Right atrium auricular region (tissue), 2 donors: ENCODE data around the gene ZNF35. TPM values are rescaled to one million over a fixed set of nuclear protein-coding genes. Genes with fewer than 3 reads are reported as not detected.
A peak's percentile ranks its signal among the peaks of the same experiment; 100 is the strongest.

Experiments
- DNase-seq: peaks from one replicate; pipeline ENCODE4 v3.0.0-alpha.2; 2019; ENCODE audit warnings: low spot score
- H3K27ac ChIP-seq, 2 donors: fragments of 200-600 bp; sonication (generic); 1 replicate in 1 of 2; 2 replicates in 1 of 2; pipeline ENCODE4 v1.5.1; 2016 to 2019
- H3K27me3 ChIP-seq, 2 donors: fragments of 200-600 bp; sonication (generic); one replicate each; pipeline versions ENCODE4 v1.5.1 to v1.6.0; 2017 to 2019
- H3K36me3 ChIP-seq: fragments of 200-600 bp; sonication (generic); one replicate; pipeline ENCODE4 v1.5.1; 2016
- H3K4me1 ChIP-seq, 2 donors: fragments of 200-600 bp; sonication (generic); one replicate each; pipeline versions ENCODE4 v1.5.1 to v1.6.0; 2017 to 2019
- H3K4me3 ChIP-seq, 2 donors: fragments of 200-600 bp; sonication (generic); 1 replicate in 1 of 2; 2 replicates in 1 of 2; pipeline ENCODE4 v1.5.1; 2017 to 2019; ENCODE audit warnings: mild to moderate bottlenecking in 1 of 2, moderate library complexity in 1 of 2
- H3K9me3 ChIP-seq, 2 donors: fragments of 200-600 bp; sonication (generic); one replicate each; pipeline ENCODE4 v1.5.1; 2019
- total RNA-seq, 2 donors: library from RNA; depleted of rRNA; stranded (reverse); fragments of >200 nt; gene quantifications; one replicate each; pipeline ENCODE4 v1.1.0, GENCODE V29; 2016
- TF ChIP-seq, protein P1 (sequence below), 2 donors: fragments of 200-600 bp; sonication (generic); IDR thresholded peaks; one replicate each; pipeline ENCODE4 v1.5.1; 2019; ENCODE audit warnings: antibody characterized with exemption in 2 of 2

The ZNF35 gene
- total RNA-seq, 2 donors from 2014 or later = 7.9 to 8.4 TPM

DNA sequence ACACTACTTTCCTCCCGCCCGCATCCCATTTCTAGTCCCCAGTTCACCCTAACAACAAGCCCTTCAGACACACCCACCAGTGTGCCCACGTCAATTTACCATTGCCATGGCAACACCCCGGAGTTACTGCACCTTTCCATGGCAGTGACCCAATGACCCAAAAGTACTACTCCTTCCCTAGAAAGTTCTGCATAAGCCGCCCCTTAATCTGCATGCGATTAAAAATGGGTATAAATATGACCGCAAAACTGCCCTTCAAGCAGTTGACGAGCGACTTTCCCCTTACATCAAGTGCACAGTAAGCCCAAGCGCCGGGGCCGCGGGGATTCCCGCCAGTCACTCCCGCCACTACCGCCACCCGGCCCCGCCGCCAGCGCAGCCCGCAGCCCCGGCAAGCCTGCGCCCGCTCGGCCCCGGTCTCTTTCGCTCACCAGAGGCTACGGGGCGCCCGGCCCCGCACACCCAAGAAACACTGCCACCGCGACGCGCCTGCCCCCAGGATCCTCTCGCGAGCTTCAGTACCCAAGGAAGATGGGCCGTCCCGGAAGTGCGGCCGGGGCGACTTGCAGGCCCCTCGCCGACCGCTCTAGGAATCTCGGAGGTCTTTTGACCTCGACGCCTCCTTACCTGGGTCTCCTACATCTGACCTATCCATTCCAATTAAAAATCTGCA, 36.7 kb downstream of the ZNF35 start:
- DNase-seq = peak; percentile 72
- Histone ChIP-seq H3K4me1 (peaks cover 0 to 6% of the 10 kb centered on the region in 2 donors), H3K4me3 (peak overlapping the region; percentile 72 to 74), H3K36me3 (no peaks in the 10 kb centered on the region), H3K27ac (peak overlapping the region in 1 of 2 donors; percentile 29), H3K9me3 (no peaks in the 10 kb centered on the region), H3K27me3 (no peaks in the 10 kb centered on the region)
- TF ChIP-seq, protein P1, sequence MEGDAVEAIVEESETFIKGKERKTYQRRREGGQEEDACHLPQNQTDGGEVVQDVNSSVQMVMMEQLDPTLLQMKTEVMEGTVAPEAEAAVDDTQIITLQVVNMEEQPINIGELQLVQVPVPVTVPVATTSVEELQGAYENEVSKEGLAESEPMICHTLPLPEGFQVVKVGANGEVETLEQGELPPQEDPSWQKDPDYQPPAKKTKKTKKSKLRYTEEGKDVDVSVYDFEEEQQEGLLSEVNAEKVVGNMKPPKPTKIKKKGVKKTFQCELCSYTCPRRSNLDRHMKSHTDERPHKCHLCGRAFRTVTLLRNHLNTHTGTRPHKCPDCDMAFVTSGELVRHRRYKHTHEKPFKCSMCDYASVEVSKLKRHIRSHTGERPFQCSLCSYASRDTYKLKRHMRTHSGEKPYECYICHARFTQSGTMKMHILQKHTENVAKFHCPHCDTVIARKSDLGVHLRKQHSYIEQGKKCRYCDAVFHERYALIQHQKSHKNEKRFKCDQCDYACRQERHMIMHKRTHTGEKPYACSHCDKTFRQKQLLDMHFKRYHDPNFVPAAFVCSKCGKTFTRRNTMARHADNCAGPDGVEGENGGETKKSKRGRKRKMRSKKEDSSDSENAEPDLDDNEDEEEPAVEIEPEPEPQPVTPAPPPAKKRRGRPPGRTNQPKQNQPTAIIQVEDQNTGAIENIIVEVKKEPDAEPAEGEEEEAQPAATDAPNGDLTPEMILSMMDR (IDR thresholded peaks at IDR 0.05) = no peak

GRCh38 chr3:44687898-44688297, 39.4 kb downstream of the ZNF35 start:
- no peak for DNase-seq
- H3K27ac ChIP-seq = no peak overlapping the region
- H3K27me3 ChIP-seq = no peaks in the 10 kb centered on the region
- TF ChIP-seq, protein P1 (IDR thresholded peaks at IDR 0.05) = no peak
- H3K4me3 ChIP-seq = no peak overlapping the region
- peaks cover 0 to 6% of the 10 kb centered on the region in 2 donors for H3K4me1 ChIP-seq
- no peaks in the 10 kb centered on the region for H3K36me3 ChIP-seq
- no peaks in the 10 kb centered on the region for H3K9me3 ChIP-seq

Other genes with a start within 250 kb of the ZNF35 start
- gene ZNF445, start 171.1 kb upstream of the ZNF35 start, total RNA-seq = 1 to 10 TPM; 5.1 to 5.9 TPM
- gene ZKSCAN7, start 93.5 kb upstream of the ZNF35 start, total RNA-seq = 1 to 10 TPM; 2.1 to 3.4 TPM
- 1 to 10 TPM in 1 of 2 donors, under 1 TPM in 1; 0.67 to 1.1 TPM for gene ZNF660, start 63.8 kb upstream of the ZNF35 start, total RNA-seq
- gene ZNF197, start 23.7 kb upstream of the ZNF35 start, total RNA-seq = 10 to 100 TPM; 11.8 to 12.3 TPM
- gene ZNF502, start 63.9 kb downstream of the ZNF35 start, total RNA-seq = 1 to 10 TPM; 2.3 to 3.1 TPM
- gene ZNF501, start 80.9 kb downstream of the ZNF35 start, total RNA-seq = 1 to 10 TPM; 2.8 to 3.1 TPM
- 10 to 100 TPM; 21.1 to 26.8 TPM for gene KIAA1143, start 112.9 kb downstream of the ZNF35 start, total RNA-seq
- under 1 TPM; 0.24 to 0.63 TPM for gene KIF15, start 113.1 kb downstream of the ZNF35 start, total RNA-seq
- 10 to 100 TPM in 1 of 2 donors, 1 to 10 TPM in 1; 9.8 to 11.2 TPM for gene TMEM42, start 213.2 kb downstream of the ZNF35 start, total RNA-seq
- not detected for gene TGM4, start 225.9 kb downstream of the ZNF35 start, total RNA-seq